Calu3 (cell line): ENCODE data around the gene SLC38A6. TPM values are rescaled to one million over a fixed set of nuclear protein-coding genes. Genes with fewer than 3 reads are reported as not detected.

Experiments used
- BruUV-seq: library from RNA; stranded (reverse); fragments of 400-500 nt; replicated peaks from 2 replicates; lab custom pipeline; 2021; lab: Mats Ljungman, UMichigan
- CTCF ChIA-PET: fragments of 300-600 bp; sonication (Branson Sonifier 250); formaldehyde crosslinking; loops from one replicate; lab custom pipeline; 2022; ENCODE audit warnings: antibody characterized with exemption; lab: Charles Lee
- DNase-seq: peaks from one replicate; pipeline ENCODE4 v3.0.0; 2022
- H3K27ac Mint-ChIP-seq: one replicate; pipeline ENCODE4 v1.8.0; 2022; ENCODE audit warnings: mixed read lengths; ENCODE audit not compliant: unreplicated experiment
- H3K27me3 Mint-ChIP-seq: one replicate; pipeline ENCODE4 v1.8.0; 2022; ENCODE audit warnings: mixed read lengths; ENCODE audit not compliant: unreplicated experiment
- H3K36me3 Mint-ChIP-seq: one replicate; pipeline ENCODE4 v1.8.0; 2022; ENCODE audit warnings: mild to moderate bottlenecking, moderate library complexity, mixed read lengths; ENCODE audit not compliant: insufficient read depth, unreplicated experiment
- H3K4me1 Mint-ChIP-seq: one replicate; pipeline ENCODE4 v1.8.0; 2022; ENCODE audit warnings: mild to moderate bottlenecking, low read depth, mixed read lengths; ENCODE audit not compliant: unreplicated experiment
- H3K4me3 Mint-ChIP-seq: one replicate; pipeline ENCODE4 v1.8.0; 2022; ENCODE audit warnings: mild to moderate bottlenecking, low read depth, moderate library complexity, mixed read lengths; ENCODE audit not compliant: unreplicated experiment
- H3K9me3 Mint-ChIP-seq: one replicate; pipeline ENCODE4 v1.8.0; 2022; ENCODE audit warnings: low read depth, mixed read lengths; ENCODE audit not compliant: unreplicated experiment
- intact Hi-C: fragments of 100-400 bp; cut with micrococcal nuclease; formaldehyde crosslinking; loops from one replicate; pipeline ENCODE4 v1.10.0; 2022; ENCODE audit not compliant: unreplicated experiment
- total RNA-seq: library from RNA; stranded (reverse); gene quantifications from 2 replicates; pipeline ENCODE4 v1.2.3, GENCODE V29; 2022
- TF ChIP-seq, protein P1 (sequence below): fragments of 200-600 bp; IDR thresholded peaks from one replicate; pipeline ENCODE4 v1.8.0; 2022; ENCODE audit warnings: antibody characterized with exemption; ENCODE audit not compliant: unreplicated experiment

Gene SLC38A6
- total RNA-seq, 1 experiment from 2014 or later: 9.9 TPM

DNA sequence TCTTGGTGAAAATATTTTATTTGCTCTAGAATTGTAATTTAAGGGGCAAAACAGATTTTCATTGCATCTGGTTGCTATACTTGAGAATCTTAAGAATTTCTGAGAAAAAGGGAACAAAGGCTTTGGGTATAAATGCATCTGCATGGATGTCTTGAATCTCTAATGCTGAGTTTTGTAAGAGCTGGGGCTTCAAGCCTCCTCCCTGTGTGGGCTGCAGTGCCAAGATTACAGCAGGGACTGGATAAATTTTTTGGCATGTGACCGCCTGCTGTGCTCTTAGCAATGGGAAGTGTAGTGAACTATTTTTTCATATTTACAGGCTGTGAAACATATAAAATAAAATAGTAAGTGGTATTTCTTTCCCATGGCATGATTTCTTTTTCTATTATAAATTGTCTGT, 70.0 kb downstream of the SLC38A6 start:
- DNase-seq: no peak
- CTCF ChIA-PET: no interaction called here
- no TSS peak for BruUV-seq
- no peak overlapping the region for H3K4me3 Mint-ChIP-seq
- H3K4me1 Mint-ChIP-seq: no peaks in the 10 kb centered on the region
- intact Hi-C loops: no loop called here
- TF ChIP-seq, protein P1, sequence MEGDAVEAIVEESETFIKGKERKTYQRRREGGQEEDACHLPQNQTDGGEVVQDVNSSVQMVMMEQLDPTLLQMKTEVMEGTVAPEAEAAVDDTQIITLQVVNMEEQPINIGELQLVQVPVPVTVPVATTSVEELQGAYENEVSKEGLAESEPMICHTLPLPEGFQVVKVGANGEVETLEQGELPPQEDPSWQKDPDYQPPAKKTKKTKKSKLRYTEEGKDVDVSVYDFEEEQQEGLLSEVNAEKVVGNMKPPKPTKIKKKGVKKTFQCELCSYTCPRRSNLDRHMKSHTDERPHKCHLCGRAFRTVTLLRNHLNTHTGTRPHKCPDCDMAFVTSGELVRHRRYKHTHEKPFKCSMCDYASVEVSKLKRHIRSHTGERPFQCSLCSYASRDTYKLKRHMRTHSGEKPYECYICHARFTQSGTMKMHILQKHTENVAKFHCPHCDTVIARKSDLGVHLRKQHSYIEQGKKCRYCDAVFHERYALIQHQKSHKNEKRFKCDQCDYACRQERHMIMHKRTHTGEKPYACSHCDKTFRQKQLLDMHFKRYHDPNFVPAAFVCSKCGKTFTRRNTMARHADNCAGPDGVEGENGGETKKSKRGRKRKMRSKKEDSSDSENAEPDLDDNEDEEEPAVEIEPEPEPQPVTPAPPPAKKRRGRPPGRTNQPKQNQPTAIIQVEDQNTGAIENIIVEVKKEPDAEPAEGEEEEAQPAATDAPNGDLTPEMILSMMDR: no peak
- H3K9me3 Mint-ChIP-seq: peaks cover 3% of the 10 kb centered on the region
- no peak overlapping the region for H3K27ac Mint-ChIP-seq
- no peaks in the 10 kb centered on the region for H3K27me3 Mint-ChIP-seq
- no peaks in the 10 kb centered on the region for H3K36me3 Mint-ChIP-seq

GRCh38 chr14:61051621-61052020, 70.6 kb downstream of the SLC38A6 start:
- Mint-ChIP-seq H3K9me3 (peaks cover 3% of the 10 kb centered on the region), H3K4me3 (no peak overlapping the region), H3K27me3 (no peaks in the 10 kb centered on the region), H3K36me3 (no peaks in the 10 kb centered on the region), H3K27ac (no peak overlapping the region), H3K4me1 (no peaks in the 10 kb centered on the region)
- DNase-seq: no peak
- intact Hi-C loops: no loop called here
- no TSS peak for BruUV-seq
- TF ChIP-seq, protein P1: no peak
- CTCF ChIA-PET: no interaction called here

- TF ChIP-seq, protein P1: no peak
- CTCF ChIA-PET: no interaction called here
- intact Hi-C loops: no loop called here
- no peak for DNase-seq
- no peak overlapping the region for H3K27ac Mint-ChIP-seq
- H3K9me3 Mint-ChIP-seq: no peaks in the 10 kb centered on the region
- H3K27me3 Mint-ChIP-seq: no peaks in the 10 kb centered on the region
- no peaks in the 10 kb centered on the region for H3K36me3 Mint-ChIP-seq
- BruUV-seq: no TSS peak
- no peak overlapping the region for H3K4me3 Mint-ChIP-seq
- peaks cover 9% of the 10 kb centered on the region for H3K4me1 Mint-ChIP-seq
These were observed 82.4 kb downstream of the SLC38A6 start for GRCh38 chr14:61063461-61063860.

DNA sequence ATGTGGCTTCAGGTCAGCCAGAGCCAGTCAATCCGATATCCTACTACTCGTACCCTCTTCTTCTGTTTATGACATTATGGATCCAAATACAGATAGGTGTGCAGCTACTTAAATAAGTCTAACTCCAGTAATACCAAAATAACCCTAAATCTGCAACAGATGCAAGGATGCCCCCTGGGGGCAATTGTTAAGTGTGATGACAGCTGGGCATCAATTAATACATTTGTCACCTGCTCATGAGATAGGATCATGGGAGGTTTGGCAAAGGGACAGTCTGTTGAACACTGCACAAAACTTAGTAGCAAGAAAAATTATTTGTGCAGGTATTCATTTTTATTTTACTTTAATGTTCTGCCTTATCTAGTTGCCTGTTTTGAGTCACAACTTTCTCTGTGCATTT, 83.2 kb downstream of the SLC38A6 start:
- Mint-ChIP-seq H3K36me3 (no peaks in the 10 kb centered on the region), H3K4me1 (peaks cover 9% of the 10 kb centered on the region), H3K4me3 (no peak overlapping the region), H3K9me3 (no peaks in the 10 kb centered on the region), H3K27me3 (no peaks in the 10 kb centered on the region), H3K27ac (no peak overlapping the region)
- intact Hi-C loops: no loop called here
- DNase-seq: no peak
- BruUV-seq: no TSS peak
- TF ChIP-seq, protein P1: no peak
- CTCF ChIA-PET: no interaction called here
